CD1c-positive myeloid dendritic cell (primary cell): ENCODE measurements around the gene CCDC149.
"Not testable (repeated sequence)": the region's sequence is repeated elsewhere in the genome, so short reads cannot be mapped to it uniquely, and the experiment has no call there.

Source experiments
- DNase-seq: peaks from one replicate; pipeline ENCODE4 v3.0.0-alpha.2; 2016; ENCODE audit errors: extremely low spot score

The CCDC149 gene

DNA sequence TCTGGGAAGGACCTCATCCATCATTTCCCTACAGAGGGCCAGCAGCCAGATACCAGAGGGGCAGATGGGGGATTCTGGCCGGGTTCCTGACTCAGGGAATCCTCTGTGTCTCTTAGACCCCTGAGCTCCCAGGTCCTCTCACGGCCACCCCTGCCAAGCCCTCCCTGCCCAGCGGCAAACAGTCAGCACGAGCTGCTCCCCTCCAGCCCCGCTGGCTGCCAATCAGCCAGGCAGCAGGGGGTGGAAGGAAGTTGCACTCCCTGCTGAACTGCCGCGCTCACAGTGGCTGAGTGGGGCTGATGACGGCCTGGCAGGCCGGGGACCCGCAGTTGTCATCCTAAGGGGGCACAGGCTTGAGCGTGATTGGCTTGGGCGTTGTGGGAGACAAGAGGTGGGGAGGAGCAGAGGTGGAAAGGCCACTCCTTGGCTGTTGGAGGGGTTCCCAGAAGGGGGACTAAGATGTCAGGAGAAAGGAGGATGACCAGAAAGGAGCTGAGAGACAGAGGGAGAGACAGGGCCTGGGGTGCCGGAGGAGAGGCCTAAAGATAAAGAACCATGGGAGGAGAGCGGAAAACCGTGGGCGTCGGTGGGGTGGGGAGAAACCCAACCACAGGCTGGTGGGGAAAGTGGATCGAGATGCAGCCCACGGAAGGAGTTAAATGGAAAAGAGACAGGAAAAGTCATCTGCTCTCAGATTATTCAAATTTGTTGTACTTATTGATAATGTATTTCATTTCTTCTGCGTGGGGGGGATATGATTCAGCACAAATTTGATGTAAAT is 4.4 kb upstream of the CCDC149 start:
- DNase-seq, result no peak

DNA sequence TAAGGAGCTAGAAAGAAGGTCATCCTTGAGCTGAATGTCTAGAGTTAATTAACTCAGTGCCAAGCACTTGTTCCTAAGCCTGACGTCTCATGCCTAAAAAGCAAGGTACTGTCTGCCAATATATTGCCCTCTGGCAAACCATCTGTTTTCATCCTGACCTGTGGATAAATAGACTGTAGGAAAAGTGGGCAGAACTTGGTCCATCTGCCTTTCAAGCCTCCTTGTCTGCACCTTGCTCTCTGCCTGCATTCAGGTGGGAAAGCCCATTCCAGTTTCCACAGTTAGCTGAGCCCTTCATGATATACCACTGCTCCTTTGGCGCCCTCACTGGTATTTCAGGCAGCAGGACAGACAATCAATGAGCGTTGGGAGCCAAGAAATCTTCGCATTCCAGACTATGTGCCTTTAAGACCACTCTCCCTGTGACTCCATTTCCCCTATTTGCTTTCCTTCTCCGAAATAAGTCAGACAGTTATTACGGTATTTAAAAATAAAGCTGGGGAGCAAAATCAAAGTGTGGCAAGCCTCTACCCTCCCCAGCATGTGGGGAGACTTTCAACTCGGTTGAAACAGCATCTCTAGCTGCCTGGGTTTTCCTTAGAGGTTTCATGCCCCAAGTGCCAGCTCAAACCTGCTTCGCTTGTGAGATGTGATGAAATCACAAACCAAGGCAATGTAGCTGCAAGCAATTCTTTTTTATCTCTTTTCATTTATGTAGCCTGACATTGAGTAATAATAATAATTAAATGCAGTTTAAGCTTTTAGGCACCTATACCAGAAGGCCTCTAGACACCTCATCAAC is 2.5 kb upstream of the CCDC149 start:
- DNase-seq, result no peak

DNA sequence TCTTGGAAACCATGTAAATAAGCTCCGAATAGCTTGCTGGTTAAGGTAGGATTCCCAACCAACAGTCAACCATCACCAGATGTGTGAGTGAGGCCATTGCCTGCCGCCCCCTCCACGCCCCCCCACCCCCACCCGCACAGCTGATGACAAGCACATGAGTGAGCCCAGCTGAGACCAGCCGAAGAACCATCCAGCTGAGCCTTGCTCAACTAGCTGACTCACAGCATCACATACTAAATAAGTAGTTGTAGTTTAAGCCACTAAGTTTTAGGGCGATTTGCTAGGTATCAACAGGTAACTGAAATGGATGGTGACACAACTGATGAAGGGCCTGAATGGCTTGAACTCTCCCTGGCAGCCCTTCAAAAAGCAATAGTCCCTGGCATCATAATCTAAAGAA is 1.6 kb upstream of the CCDC149 start:
- no peak for DNase-seq

DNA sequence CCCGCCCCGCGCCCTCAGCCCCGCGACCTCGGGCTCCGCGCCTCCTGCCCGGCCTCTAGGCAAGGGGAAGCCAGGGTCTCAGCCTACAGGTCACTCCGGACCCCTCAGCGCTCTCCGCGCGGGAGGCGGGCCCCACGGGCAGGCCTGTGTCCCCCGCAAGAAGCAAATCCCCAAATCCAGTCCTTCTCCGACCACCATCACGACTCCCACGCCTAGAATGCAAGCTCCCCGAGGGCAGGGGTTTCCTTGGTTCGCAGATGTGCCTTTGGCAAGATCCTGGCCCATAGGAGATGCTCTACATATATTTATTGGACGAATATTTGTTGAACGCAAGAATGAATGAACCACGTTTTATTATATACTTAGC is 260 bp upstream of the CCDC149 start:
- no peak for DNase-seq

DNA sequence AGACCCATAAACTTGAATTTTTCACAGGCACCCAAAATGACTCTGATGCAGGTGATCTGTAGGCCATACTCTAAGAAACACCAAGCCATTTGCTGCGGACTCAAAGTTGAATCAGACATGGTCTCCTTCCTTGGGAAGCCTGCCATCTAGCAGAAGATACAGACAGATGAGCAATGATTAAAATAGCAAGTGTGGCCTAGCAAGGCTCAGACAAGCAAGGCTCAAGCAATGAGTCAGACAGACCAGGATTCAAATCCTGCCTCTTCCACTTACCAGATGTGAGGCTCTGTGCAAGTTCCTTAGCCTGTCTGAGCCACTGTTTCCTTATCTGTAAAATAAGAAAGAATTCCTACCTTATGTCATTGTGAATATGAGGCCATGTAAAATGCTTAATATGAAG is 2.3 kb downstream of the CCDC149 start:
- no peak for DNase-seq

DNA sequence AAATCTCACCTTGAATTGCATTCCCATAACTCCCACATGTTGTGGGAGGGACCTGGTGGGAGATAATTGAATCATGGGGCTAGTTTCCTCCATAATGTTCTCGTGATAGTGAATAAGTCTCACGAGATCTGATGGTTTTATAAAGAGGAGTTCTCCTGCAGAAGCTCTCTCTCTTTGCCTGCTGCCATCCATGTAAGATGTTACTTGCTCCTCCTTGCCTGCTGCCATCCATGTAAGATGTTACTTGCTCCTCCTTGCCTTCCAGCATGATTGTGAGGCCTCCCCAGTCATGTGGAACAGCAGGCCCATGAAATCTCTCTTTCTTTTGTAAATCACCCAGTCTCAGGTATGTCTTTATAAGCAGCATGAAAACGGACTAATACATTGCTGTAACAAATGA is 3.2 kb downstream of the CCDC149 start:
- not testable (repeated sequence) for DNase-seq

DNA sequence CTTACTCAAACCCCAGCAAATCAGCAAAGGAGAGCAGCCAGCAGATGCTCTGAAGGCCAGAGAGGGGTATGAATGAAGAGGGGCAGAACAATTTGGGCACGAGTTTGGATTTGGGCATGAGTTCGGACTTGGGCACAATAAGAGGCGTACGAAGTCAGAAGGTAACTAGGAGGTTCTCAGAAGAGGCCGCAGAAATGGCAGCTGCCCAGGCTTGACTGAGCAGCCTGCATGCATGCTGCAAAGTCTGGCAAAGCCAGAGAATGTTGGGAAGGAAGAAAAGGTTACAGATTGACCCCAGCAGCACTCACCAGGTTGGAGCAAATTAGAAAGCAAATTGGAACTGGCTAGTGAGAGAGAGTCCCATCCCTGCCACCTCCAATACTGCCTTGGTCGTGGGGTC is 15.2 kb downstream of the CCDC149 start:
- no peak for DNase-seq

DNA sequence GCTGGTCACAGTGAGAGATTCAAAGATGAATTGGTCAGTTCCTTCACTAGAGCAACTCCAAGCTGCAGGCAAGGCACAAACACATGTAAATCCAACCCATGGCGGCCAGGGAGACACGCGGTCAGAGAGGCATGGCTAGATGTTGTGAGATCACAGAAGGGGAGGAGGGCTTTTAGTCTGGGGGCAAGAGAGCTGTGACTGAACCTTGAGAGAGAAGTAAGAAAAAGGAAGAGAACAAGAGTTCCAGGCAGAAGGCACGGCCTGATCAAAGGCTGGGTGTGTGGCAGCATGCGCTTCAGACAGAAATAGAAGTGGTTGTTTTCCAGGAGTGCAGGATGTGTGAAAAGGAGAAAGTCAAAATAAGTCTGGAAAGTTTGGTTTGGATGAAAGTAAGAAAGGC is 15.9 kb downstream of the CCDC149 start:
- DNase-seq, result no peak

DNA sequence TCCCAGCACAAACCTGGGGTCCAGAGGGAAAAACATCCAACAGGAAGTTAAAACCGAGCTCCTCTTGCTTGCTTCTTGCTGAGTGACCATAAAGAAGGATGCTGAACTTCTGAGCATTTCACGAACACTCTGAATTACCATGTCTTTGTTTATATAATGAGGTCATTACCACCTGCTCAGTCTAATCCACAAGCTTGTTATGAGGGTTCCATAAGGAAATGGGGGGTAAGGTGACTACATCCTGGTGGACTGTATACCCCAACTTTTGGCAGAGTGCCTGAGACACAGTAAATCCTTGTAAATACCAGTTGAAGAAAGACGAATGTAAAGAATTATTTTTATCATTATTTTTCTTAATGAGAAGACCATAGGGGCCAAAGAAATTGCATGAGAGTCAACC is 16.8 kb downstream of the CCDC149 start:
- DNase-seq, result no peak

DNA sequence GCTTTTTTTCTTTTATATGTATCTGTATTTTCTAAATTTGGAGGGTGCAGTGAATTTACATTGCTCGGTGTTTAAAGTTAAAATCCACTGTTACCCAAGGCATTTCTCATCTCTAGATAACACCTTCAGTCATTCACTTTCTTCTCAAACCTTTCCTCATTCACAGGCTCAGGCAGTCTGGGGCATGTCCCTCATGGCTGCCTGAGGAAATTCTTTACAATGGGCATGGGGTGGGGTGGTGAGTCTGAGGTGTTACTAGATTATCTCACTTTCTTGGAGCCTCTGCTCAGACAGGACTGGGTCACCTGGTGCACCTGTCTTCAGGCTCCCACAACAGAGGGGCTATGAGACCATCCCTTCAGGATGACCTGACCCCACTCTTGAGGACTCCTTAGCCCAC is 17.4 kb downstream of the CCDC149 start:
- no peak for DNase-seq

DNA sequence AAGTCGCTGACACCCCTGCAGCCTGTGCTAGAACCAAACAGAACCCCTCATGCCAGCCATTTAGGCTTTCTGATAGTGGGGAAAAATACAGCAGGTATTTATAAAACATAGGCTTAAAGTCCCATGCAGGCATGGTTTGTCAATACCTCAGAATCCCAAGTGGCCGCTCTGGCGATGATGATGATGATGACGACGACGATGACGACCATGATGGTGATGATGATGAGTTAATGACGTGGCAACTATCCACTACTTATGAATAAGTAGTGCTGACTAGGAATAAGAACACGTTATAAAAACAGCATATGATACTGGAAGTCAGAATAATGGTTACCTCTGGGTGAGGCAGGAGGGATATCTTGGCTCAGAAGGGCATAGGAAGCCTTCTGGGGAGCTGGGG is 18.0 kb downstream of the CCDC149 start:
- DNase-seq, result no peak

DNA sequence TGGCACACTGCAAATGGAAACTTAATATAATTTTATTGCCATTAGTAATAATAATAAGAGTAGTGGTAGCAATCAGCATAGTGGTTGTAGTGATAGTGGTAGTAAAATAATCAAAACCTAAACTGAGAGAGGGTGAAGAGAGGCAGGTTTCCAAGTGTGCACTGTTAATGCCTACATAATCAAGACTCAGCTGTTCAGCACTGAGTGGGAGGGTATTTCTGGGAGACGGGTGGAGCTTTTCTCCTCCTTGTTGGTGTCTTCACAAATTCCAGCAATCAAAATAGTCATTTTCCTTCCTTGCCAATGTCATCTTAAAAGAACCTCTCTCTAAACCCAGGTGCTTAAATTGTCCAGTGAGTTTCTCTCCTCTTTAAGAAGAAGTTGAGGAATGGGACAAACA is 18.6 kb downstream of the CCDC149 start:
- no peak for DNase-seq

DNA sequence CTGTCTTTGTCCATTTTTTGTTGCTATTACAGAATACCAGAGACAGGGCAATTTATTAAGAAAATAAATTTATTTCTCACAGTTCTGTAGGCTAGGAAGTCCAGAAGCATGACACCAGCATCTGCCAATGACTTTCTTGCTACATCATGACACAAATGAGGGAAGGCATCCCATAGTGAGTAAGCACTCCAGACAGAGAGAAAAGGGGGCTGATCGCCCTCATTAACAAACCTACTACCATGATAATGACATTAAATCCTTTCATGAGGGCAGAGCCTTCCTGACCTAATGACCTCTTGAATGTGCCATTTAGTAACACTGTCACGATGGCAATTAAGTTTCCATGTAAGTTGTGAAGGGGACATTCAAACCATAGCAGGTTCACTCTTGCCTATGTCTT is 20.1 kb downstream of the CCDC149 start:
- no peak for DNase-seq

DNA sequence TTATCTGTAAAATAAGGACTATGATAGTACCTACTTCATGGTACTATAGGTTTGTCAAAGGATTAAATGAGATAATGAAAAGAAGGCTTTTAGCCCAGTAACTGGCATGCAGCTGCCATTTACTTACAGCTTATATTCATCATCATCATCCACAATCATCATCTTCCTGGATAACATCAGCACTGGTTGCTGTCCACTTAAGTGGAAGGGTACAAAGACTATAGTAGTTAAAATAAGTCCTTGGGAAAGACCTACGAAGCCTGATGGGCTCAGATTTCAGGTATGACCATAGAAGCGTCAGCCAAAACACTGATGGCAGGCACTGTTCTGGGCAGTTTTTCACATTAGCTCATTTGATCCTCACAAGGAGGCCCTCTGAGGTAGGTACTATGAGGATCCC is 20.6 kb downstream of the CCDC149 start:
- DNase-seq, result no peak

DNA sequence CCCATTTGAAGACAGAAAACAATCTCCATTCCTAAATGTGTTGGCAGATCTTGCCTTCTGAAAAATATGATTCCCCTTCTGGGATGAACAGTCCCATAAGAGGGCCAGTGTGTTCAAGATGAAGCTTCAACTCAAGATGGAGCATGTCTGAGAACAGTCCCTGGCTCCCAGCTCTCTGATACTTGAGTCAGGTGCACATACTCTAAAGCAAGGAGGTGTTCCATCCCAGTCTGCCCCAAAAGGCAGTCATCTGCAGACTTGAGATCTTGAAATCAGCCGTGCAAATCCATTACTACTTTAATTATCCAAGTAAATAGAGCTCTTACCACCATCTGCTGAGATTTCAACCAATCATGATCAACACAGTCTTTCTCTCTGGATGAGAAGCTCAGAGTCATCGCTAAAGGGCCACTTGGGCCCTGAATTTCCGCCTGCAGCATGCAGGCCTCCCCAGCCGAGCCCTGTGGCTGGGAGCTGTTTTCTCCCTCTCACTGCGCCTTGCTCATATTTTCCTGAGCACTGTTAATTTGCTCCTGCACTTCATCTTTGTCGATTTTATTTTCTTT is 22.2 kb downstream of the CCDC149 start:
- DNase-seq, result no peak

DNA sequence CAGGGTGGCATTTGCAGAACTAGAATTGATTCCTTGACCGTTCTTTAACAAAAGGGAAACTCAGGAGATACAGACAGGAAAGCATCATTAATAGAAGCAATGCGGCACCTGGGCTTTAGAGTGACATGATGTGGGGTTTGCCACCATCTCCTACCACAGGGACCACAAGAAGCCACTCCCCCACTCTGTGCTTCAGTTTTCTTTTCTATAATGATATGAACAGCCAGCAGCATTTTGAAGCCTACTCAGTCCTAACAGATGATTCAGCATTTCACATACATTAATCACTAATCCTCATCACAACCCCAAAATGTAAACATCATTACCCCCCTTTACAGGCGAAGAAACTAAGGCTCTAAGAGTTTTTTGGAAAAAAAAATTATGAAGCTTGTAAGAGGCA is 22.9 kb downstream of the CCDC149 start:
- DNase-seq, result no peak

DNA sequence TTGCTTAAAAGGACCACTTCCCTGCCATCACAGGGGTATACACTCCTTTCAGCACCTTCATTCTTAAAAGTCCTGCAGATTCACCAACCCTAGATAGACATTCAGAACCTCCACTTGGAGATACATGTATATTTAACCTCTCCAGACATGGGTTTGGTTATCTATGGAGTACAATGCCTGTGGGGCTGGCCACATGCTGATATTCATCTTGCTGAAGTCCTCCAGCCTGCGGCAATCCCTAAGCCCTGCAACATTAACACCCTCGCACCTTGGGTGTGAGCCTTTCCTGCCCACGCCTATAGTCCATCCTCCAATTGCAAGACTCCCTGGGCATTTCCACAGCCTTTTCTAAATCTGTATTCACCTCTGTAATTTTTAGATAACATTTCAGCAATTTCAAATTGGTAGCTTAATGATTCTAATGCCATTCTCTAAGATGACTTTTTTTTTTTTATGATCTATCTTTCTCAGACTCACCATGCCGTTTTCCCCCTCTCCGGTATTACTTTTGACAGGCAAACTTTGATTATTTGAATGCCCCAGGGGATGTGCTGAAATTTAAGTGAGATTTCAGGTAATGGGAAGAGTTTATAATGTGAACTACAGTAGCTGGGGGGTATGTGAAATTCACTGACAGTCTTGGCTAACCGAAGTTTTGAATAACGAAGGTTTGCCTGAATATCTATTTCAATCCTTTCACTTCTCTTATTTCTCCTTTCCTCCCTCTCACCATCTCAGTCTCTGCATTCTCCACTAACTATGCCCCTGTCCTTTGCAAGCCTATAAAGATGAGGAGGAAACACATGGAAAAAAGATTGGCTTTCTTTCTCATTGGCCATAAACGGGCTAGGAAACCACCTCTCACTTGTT is 24.1 kb downstream of the CCDC149 start:
- no peak for DNase-seq

DNA sequence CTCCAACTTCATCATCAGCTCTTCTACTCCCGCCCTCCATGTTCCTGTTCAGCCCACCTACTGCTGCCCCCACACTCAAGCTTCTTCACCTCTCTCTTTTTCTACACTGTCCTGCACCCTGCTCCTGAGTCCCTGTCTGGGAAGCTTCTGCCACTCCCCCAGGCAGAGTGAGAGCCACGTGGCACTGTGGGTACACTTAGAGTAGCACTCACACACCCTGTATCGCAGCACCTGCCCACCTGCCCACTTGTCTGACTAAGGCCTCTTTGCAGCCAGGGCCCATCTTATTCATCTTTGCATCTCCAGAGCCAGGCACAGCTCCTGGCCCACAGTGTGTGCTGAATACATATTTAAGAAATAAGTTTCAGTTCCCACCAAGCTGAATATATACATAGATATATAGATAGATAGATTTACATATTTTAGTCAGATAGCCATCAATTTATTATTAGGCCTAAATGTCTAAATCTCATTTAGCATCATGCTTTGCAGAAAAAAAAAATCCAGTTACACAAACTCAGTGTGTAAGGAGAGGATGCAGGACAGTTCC is 24.9 kb downstream of the CCDC149 start:
- DNase-seq, result no peak

DNA sequence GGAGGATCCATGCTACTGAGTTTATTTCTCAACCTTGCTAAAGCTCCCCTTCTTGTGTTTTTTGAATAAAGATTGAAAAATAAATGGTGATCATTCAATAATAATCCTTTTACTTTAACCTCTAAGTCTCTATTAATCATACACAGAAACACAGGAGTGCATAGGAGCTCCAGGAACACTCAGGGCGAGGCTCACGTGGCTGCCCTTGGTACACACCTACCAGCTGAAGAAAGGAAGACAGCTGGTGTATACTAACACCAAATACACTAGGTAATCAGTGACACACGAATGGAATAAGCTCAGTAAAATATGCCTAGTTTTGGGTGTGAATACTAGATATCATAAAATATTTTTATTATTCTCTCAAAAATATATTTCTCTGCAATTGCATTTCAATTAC is 26.2 kb downstream of the CCDC149 start:
- DNase-seq, result no peak

DNA sequence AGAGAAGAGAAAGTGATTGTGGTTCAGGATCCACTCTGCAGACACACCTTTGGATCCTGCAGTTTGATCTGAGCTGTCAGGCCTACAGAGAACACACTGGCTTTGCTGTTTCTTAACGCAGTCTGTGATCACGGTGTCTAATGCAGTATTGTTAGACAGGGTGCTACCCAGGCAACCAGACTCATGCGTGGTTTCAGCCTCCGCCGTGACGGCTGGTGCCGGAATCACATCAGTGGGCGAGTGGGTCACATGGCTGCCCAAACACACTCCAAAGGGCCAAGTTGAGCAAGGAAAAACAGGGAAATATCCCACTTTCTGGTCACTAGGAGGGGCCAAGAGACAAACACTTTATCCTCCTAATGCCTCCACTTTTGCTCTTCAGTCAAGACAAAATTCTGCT is 27.5 kb downstream of the CCDC149 start:
- no peak for DNase-seq

DNA sequence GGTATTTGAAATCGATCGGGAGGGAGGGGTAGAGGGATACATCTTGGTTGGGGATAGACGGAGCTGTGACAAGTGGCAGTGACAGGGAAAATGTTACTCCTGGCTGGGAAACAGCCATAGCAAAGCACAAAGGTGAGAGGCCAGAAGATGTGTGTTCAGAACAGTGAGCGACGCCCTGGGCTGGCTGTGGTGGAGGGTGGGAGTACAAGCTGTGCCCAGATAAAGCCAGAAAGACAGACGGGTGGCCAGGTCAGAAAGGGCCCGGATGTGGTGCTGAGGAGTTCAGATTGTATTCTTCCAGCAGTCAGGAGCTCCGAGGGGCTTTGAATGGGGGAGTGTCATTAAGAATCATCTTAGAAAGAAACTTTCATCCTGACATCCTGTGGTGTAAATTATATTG is 27.9 kb downstream of the CCDC149 start:
- no peak for DNase-seq
